ENCODE measurements around the gene OR2T6.
"Not testable (repeated sequence)": the region's sequence is repeated elsewhere in the genome, so short reads cannot be mapped to it uniquely, and the experiment has no call there.

The OR2T6 gene

GRCh38 chr1:248433811-248434415 lies 58.4 kb downstream of the OR2T6 start:
- not testable (repeated sequence) for H3K4me2 ChIP-seq (ENCODE audit: low read depth, low read length, poor library complexity, severe bottlenecking); H3F3A ChIP-seq (ENCODE audit: insufficient read depth); H3K79me2 ChIP-seq (ENCODE audit: insufficient read depth, low read length); H3K9ac ChIP-seq (ENCODE audit: low read length); H3K4me3 ChIP-seq (ENCODE audit: insufficient read depth, low read length, poor library complexity, severe bottlenecking); H3K27me3 ChIP-seq (ENCODE audit: low read length); H2AFZ ChIP-seq (ENCODE audit: low read depth, low read length, severe bottlenecking); H3K9me2 ChIP-seq (replicated peaks; ENCODE audit: insufficient read depth, low read length); H3K9me3 ChIP-seq (ENCODE audit: insufficient read depth, low read length); H3K36me3 ChIP-seq (ENCODE audit: low read length); H3K27ac ChIP-seq (ENCODE audit: low read depth, low read length); H4K20me1 ChIP-seq (ENCODE audit: low read depth, low read length)

DNA sequence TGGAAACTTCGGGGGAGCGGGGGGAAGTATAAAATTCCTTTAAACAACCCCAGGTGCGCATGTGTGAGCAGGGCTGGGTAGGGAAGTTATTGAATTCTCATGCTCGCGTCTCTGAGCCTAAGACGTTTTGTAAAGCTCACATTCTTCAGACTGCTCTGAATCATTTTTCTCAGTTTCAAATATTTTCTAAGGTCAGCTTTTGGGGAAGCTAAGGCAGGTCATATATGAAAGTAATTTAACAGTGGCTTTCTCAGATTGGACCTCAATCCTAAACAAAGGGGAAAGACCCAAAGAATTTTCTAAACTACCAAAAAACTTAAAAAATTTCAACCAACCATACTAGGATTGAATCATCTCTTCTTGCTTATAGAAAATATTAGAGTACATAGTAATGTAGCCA lies 59.4 kb downstream of the OR2T6 start:
- not testable (repeated sequence) for H2AFZ ChIP-seq (ENCODE audit: low read depth, low read length, severe bottlenecking); H3K9ac ChIP-seq (ENCODE audit: low read length); H3K79me2 ChIP-seq (ENCODE audit: insufficient read depth, low read length); H3K4me2 ChIP-seq (ENCODE audit: low read depth, low read length, poor library complexity, severe bottlenecking); H3K9me3 ChIP-seq (ENCODE audit: insufficient read depth, low read length); H3K27me3 ChIP-seq (ENCODE audit: low read length); H4K20me1 ChIP-seq (ENCODE audit: low read depth, low read length); H3F3A ChIP-seq (ENCODE audit: insufficient read depth); H3K27ac ChIP-seq (ENCODE audit: low read depth, low read length); H3K9me2 ChIP-seq (replicated peaks; ENCODE audit: insufficient read depth, low read length); H3K4me3 ChIP-seq (ENCODE audit: insufficient read depth, low read length, poor library complexity, severe bottlenecking); H3K36me3 ChIP-seq (ENCODE audit: low read length)

DNA sequence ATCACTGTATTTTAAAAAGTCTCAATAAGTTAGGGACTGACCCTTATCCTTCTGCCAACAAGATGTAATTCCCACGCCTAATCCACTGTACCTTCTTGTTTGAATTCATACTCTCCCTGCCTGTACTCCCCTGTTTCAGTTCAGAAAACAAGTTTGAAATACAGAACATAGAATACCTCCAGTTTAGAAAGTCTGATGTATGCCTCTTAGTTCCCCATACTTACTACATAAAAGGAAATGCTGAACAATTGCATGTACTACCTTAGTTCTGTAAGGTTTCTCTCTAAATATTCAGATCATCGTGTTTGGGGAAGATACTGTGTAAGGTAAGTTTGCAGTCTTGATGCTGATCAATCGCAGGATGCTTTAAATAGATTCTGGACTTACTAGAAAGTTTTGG lies 60.8 kb downstream of the OR2T6 start:
- H3F3A ChIP-seq (ENCODE audit: insufficient read depth); H3K9me2 ChIP-seq (replicated peaks; ENCODE audit: insufficient read depth, low read length); H3K4me3 ChIP-seq (ENCODE audit: insufficient read depth, low read length, poor library complexity, severe bottlenecking); H3K4me2 ChIP-seq (ENCODE audit: low read depth, low read length, poor library complexity, severe bottlenecking); H3K27me3 ChIP-seq (ENCODE audit: low read length); H3K79me2 ChIP-seq (ENCODE audit: insufficient read depth, low read length); H3K27ac ChIP-seq (ENCODE audit: low read depth, low read length); H4K20me1 ChIP-seq (ENCODE audit: low read depth, low read length); H3K9ac ChIP-seq (ENCODE audit: low read length); H3K9me3 ChIP-seq (ENCODE audit: insufficient read depth, low read length); H2AFZ ChIP-seq (ENCODE audit: low read depth, low read length, severe bottlenecking); H3K36me3 ChIP-seq (ENCODE audit: low read length): not testable (repeated sequence)

DNA sequence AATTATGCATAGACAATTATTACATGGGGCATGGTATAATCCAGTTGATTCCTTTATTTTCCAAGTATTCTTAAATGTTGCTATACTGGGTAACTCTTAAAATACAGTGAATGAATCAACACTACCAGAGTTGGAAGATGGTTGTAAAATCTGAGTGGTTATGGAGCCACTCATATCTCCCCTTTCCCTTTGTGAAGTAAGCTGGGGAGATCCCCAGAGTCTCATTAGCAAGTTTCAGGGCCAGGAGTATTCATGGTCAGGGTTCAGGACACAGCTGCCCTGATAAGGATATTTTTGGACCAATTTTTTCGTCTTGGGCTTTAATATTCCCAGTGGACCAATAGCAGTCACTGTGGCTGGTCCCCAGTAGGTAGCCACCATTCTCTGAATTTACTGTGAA lies 63.1 kb downstream of the OR2T6 start:
- not testable (repeated sequence) for H3K4me3 ChIP-seq (ENCODE audit: insufficient read depth, low read length, poor library complexity, severe bottlenecking); H3K9ac ChIP-seq (ENCODE audit: low read length); H2AFZ ChIP-seq (ENCODE audit: low read depth, low read length, severe bottlenecking); H3K27me3 ChIP-seq (ENCODE audit: low read length); H4K20me1 ChIP-seq (ENCODE audit: low read depth, low read length); H3K4me2 ChIP-seq (ENCODE audit: low read depth, low read length, poor library complexity, severe bottlenecking); H3K27ac ChIP-seq (ENCODE audit: low read depth, low read length); H3F3A ChIP-seq (ENCODE audit: insufficient read depth); H3K36me3 ChIP-seq (ENCODE audit: low read length); H3K9me3 ChIP-seq (ENCODE audit: insufficient read depth, low read length); H3K9me2 ChIP-seq (replicated peaks; ENCODE audit: insufficient read depth, low read length); H3K79me2 ChIP-seq (ENCODE audit: insufficient read depth, low read length)

DNA sequence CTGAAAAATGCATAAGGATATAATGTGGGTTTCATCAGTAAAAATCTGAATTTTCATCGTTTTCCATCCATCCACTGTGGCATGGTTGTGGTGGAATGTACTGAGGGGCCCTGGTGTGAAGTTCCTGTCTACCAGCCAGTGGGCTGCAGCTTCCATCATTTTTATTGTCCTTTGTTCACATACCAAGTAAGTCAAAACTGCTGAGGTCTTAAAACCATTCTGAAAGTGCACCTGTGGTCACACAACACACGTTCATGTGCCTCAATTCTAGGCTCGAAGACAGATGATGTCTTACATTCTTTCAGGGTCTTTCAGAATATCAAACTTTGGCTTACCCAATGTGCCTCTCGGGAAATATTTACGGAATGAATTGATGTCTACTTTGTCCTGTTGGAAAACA lies 63.7 kb downstream of the OR2T6 start:
- not testable (repeated sequence) for H3K36me3 ChIP-seq (ENCODE audit: low read length); H3K79me2 ChIP-seq (ENCODE audit: insufficient read depth, low read length); H2AFZ ChIP-seq (ENCODE audit: low read depth, low read length, severe bottlenecking)

More for the DNA sequence above, 63.7 kb downstream of the OR2T6 start:
- not testable (repeated sequence) for H3K27ac ChIP-seq (ENCODE audit: low read depth, low read length); H3K4me2 ChIP-seq (ENCODE audit: low read depth, low read length, poor library complexity, severe bottlenecking); H3K27me3 ChIP-seq (ENCODE audit: low read length); H3K4me3 ChIP-seq (ENCODE audit: insufficient read depth, low read length, poor library complexity, severe bottlenecking); H3F3A ChIP-seq (ENCODE audit: insufficient read depth); H3K9me3 ChIP-seq (ENCODE audit: insufficient read depth, low read length); H4K20me1 ChIP-seq (ENCODE audit: low read depth, low read length); H3K9me2 ChIP-seq (replicated peaks; ENCODE audit: insufficient read depth, low read length); H3K9ac ChIP-seq (ENCODE audit: low read length)

Data from SU-DHL-6 (cell line).